ENCODE measurements around the gene KCNJ11. TPM values are rescaled to one million over a fixed set of nuclear protein-coding genes. Genes with fewer than 3 reads are reported as not detected.

KCNJ11 gene
- total RNA-seq, 1 donor from 2014 or later, result 0.25 TPM

- DNase-seq (ENCODE audit: low read depth), result no peak
Observed at GRCh38 chr11:17391493-17392355, 3.3 kb upstream of the KCNJ11 start.

DNA sequence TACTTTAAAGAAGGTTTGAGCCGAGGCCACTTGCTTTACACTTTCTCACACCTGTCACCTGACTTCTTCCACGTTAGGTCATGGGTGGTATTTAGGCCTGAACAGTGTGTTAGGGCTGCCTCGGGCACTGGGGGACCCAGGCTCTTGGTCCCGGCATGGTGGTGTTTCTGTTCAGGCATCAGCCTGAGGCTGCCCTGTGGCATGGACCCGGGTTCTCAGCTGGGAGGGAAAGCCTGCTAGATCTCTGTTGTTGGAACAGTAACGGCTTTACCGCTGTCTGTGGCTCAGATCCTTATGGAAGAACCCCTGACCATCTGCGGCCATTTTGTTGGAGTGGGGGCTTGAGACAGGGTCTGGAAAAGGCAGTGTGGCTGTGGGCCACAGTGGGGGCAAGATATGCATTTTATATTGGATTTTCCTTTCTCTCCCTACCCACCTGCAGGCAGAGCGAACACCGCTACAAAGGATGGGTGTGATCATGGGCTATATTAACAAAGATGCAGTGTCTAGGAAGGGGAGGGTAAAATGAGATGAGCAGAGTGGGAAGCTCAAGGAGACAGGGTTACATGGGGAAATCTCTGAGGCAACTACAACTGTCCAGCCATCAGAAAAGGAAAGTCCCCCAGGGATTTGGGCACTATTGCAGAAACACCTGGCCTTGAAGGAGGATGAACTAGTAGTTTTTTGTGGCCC lies 1.6 kb upstream of the KCNJ11 start:
- DNase-seq (ENCODE audit: low read depth), result no peak

GRCh38 chr11:17389211-17389956 lies 925 bp upstream of the KCNJ11 start:
- DNase-seq (ENCODE audit: low read depth), result peak; percentile 17

DNA sequence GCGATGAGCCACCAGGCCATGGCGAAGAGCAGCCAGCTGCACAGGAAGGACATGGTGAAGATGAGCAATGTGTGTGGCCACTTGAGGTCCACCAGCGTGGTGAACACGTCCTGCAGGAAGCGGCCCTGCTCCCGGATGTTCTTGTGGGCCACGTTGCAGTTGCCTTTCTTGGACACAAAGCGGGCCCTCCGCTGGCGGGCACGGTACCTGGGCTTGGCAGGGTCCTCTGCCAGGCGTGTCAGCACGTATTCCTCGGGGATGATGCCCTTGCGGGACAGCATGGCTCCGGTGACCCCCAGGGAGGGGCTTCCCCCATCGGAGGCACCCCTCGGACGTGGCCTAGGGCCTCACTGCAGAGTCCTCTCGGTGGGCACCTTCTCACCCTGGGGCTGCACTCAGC lies 648 bp downstream of the KCNJ11 start:
- DNase-seq (ENCODE audit: low read depth), result no peak

GRCh38 chr11:17387254-17387653 lies 1.2 kb downstream of the KCNJ11 start:
- DNase-seq (ENCODE audit: low read depth), result no peak

DNA sequence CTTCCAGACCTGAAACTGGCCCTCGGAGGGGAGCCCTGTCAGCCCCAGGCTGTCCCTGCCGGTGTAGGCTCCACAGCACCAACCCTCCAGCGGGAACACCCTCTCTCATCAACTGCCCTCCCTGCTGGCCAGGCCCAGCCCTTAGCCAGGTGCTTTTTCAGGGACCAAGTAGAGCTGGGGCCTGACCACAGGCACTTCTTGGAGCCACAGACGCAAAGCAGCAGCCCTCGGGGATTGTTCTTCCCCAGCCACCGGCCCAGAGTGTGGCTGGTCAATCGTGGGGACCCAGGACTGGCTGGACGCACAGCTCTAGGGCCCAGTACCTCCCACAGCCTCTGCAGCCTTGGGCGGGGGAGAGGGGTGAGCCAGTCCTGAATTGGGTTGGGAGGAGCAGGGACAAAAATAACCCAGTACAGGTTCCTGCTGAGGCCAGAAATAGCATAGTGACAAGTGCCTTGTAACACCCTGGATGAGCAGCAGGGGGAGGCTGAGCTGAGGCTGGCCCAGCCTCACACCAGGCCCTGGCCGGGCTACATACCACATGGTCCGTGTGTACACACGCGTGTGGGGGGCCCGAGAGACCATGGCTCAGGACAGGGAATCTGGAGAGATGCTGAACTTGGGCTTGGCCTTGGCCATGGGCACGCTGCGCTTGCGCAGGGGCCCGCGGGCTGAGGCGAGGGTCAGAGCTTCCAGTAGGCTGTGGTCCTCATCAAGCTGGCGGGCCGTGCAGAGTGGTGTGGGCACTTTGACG lies 2.0 kb downstream of the KCNJ11 start:
- peak; percentile 24 for DNase-seq (ENCODE audit: low read depth)

DNA sequence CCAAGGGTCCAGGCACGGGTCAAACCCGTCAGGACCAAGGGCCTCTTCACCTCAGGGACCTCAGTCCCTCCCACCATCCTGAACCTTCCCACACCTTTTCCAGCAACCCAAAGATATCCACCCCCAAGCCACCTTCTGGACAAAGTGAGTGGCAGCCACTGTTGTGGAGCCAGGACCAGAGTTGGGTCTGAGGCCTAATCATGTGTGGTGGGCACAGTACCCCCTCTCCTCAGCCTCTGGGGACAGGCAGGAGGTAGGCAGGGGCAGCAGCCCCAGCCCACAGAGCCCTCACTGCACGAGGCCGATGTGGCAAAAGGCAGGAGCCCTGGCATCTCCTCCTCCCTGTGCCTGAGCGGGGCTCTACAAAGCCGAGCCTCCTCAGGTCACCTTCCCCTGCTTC lies 2.5 kb downstream of the KCNJ11 start:
- no peak for DNase-seq (ENCODE audit: low read depth)

DNA sequence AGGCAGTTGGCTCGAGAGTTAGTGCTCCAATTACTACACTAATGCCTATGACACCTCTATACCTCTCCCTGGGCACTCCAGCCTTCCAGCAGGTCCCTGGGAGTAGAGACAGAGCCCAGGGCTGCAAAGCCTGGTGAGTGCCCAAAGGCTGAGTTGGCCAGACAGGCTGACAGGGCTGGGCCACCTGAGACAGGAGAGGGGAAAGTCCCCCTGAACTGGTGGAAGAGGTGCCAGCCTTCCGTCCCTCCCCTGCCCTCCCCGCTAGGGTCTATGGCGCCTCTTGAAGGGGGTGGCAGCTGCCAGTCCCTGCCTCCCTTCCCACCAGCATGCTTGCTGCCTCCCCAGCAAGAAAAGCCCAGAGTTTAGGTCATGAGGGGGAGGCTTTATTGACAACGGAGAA lies 3.0 kb downstream of the KCNJ11 start:
- DNase-seq (ENCODE audit: low read depth), result no peak

DNA sequence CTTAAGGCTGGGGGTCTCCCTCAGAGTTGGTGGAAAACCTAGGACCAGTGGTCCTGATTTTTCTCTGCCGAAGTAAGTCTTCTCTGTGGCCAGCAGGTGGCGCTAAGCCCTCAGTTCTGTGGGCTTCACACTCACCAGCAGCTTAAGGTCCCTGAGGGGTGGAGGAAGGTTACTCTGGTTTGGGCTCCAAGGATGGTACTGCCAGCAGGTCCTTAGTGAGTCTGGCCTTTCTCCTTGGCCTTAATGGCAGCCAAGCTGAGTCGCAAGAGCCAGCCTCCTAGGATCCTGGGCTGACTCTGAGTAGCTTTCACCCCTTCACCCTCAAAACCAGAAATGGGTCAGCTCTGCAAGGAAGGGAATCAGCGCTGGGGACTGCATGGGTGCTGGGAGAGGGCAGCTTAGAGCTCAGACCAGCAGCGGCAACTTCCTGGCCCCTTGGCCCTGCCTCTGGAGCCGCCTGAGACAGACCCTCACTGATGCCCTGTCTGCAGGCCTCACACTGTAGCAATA lies 4.4 kb downstream of the KCNJ11 start:
- DNase-seq (ENCODE audit: low read depth), result peak; percentile 69

- DNase-seq (ENCODE audit: low read depth), result no peak
Observed at GRCh38 chr11:17383461-17383860, 5.0 kb downstream of the KCNJ11 start.

DNA sequence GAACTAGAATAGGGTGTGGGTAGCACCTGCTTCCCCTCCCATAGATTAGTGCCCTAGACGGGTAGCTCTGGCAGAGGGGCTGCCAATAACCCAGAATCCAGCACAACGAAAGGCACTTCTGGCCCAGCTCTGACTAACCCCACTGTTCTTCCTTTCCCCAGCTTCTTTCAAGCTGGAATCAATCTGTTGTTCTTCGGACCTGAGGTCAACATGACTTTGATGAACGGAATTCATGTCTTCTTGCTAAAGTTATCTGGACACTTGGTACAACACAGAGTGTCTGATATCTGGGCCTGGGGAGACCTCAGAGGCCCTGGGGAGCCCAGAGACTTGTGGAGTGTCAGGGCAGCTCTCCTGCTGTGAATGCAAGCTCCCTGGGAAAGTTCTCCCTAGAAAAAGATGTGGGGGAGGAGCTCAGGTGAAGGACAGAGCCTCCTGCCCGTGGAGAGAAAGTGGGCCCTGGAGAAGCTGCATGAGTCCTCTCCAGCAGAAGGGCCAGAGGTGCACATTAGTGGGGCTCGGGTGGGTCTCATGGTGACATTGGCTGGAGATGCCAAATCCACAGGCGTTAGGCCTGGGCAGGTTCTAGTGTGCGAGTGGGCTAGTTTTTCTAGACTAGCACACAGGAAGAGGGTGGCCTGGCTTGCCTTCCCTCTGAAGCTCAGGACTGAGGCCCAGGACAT lies 6.3 kb downstream of the KCNJ11 start:
- no peak for DNase-seq (ENCODE audit: low read depth)

GRCh38 chr11:17381156-17381555 lies 7.3 kb downstream of the KCNJ11 start:
- DNase-seq (ENCODE audit: low read depth), result no peak

DNA sequence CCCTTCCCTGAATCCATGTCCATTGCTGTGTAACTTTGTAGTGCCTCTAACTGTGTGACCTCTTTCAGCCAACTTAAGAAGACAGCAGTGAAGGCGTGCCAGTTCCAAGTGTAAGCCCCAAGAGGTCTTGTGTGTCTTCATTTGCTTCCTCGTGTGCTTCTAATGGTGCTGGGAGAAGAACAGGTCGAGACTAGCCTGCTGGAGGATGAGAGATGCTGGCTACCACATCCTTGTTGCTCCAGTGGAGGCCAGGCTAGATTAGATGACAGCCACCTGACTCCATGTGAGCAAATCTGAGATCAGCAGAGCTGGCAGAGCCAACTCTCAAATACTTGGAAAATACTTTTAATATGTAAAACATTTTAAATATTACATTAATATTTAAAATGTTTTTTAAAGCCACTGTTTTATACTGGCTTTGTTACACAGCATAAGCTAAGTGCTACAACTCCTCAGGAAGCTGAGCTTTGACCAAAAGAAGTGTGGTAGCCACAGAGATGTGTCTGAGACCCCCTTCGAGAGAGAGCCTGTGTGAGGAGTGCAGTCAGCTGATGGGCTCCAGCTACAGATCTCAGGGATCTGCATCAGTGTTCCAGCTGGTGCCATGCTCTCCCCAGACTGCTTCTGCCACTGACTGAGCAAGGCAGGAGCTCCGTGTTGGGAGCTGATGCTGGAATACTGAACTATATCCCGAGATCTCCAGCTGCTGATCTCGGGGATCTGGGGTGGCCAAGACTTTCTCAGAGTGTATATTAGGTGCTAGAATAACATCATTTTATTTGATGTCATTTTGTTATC lies 8.9 kb downstream of the KCNJ11 start:
- no peak for DNase-seq (ENCODE audit: low read depth)

GRCh38 chr11:17378655-17379054 lies 9.8 kb downstream of the KCNJ11 start:
- no peak for DNase-seq (ENCODE audit: low read depth)

DNA sequence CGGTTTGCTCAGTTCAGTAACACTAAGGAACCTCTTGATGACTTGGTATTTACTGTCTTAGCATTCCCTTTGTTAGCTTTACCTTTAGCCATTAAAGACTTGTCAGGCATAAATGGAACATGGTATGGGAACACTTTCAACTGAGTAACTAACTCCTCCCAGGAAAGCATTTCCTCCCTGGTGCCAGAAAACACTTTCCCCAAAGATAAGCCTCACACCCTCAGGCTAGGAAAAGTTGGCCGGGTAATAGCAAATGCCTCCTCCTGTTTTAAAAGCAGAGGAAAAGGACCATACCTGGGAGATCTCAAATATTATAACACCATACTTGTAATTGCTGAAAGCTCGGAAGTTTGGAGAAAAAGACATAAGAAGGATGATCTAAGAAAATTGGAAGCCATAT lies 12.0 kb downstream of the KCNJ11 start:
- DNase-seq (ENCODE audit: low read depth), result no peak

GRCh38 chr11:17375547-17375946 lies 12.9 kb downstream of the KCNJ11 start:
- no peak for DNase-seq (ENCODE audit: low read depth)

DNA sequence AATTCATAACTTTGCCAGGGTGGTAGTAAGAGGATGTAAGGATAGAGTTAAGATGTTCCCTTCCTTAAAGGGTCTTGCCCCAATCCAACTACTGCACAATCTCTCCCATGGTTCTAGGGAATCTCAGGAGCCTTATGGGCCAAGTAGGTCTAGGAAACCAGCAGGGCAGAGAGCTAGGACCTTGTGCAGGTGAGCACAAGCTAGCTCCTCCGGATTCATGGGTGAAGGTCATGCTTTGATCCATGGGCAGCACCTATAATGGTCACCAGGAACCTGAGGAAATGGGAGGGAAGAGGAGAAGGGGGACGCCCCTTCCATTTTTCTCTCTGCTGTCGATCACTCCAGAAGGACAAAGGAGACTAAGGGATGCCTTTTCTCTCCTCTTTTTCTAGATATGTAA lies 16.8 kb downstream of the KCNJ11 start:
- DNase-seq (ENCODE audit: low read depth), result no peak

DNA sequence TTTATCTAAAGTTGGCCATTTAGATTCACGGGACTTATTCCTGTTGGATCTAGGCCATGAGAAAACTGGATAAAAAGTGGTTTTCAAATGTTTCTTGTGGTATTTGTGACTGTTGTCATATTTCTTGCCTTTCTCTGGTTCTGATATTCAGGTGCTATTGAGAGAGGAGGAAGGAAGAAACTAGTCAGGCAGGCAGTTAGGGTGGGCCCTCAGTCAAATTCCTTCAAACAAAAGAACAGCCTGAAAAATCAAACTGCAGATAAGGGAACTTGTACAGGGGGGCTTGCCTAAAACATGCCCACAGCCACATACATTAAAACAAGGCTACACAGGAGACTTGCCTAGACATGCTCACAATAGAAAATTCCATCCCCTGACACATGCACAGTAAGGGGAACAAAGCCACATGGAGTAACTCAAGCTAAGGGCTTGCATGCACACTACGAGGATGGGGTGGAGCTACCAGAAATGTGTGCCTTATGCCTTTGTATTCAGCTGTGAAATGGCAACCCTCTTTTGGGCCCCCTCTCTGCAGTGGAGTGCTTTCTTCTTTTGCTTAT lies 18.7 kb downstream of the KCNJ11 start:
- DNase-seq (ENCODE audit: low read depth), result no peak

DNA sequence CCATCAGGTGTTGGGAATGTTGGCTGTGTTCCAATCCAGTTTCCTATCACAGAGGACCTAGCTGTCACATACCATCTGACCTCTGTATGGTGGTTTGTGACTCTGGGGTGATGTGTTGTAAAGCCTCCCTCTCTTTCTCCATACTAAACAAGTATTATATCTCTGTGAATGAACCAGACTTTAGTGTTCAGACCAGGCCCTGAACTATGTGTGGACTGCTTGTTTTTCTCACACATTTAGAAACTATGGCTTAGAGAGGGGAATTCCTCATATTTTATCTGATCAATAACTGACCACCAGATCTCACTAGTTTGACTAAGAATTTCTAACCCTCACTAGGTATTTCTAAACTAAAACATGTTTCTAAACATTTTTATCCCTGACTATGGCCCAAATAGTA lies 19.4 kb downstream of the KCNJ11 start:
- DNase-seq (ENCODE audit: low read depth), result no peak

DNA sequence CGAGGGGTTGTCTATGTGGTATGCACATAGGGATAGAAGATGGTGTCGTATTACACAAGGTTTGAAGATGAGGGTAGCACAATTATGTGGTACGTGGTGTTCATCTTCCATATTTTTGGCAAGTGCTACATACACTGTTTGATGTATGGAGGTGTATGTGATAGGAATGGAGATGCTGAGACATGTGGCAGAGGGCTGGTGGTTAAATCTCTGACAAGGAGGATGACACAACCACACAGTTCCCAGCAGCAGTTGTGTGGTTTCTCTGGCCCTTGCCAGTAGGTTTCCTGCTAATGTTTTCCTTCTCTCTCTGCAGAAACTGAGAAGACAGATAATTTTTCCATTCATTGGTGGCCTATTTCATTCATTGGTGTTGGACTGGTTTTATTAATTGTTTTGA lies 19.9 kb downstream of the KCNJ11 start:
- no peak for DNase-seq (ENCODE audit: low read depth)
